ENCODE data around the gene ATP10A.

DNA sequence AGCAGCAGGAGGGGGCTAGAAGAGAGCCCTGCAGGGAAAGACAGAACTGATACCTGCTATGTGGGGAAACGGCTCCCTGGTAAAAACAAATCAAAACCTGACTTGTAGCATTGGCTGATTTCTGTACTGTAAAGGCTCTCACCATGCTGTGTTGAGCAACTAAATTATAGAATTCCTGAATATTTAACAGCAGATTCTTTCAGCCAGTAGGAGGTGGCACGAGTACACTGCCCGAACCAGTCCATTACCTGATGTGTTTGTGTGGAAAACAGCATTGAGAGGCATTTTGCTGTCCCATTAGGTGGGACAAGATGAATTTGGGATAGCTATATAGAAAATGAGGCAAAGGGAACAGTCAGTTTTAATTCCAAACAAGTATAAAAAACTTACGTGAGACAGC, 201.2 kb downstream of the ATP10A start:
- TF ChIP-seq, protein P1, sequence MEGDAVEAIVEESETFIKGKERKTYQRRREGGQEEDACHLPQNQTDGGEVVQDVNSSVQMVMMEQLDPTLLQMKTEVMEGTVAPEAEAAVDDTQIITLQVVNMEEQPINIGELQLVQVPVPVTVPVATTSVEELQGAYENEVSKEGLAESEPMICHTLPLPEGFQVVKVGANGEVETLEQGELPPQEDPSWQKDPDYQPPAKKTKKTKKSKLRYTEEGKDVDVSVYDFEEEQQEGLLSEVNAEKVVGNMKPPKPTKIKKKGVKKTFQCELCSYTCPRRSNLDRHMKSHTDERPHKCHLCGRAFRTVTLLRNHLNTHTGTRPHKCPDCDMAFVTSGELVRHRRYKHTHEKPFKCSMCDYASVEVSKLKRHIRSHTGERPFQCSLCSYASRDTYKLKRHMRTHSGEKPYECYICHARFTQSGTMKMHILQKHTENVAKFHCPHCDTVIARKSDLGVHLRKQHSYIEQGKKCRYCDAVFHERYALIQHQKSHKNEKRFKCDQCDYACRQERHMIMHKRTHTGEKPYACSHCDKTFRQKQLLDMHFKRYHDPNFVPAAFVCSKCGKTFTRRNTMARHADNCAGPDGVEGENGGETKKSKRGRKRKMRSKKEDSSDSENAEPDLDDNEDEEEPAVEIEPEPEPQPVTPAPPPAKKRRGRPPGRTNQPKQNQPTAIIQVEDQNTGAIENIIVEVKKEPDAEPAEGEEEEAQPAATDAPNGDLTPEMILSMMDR (conservative IDR thresholded peaks at IDR 0.05), result no peak
- TF ChIP-seq ZFX (IDR thresholded peaks at IDR 0.05), result no peak
